H9 (cell line): ENCODE data around the gene SLC13A4. TPM values are rescaled to one million over a fixed set of nuclear protein-coding genes. Genes with fewer than 3 reads are reported as not detected.

Experiments used
- DNase-seq: peaks from one replicate; pipeline ENCODE4 v3.0.0-alpha.2; 2017
- H2AFZ ChIP-seq: one replicate; pipeline ENCODE4 v1.6.1; 2013; ENCODE audit warnings: mild to moderate bottlenecking, low read length, control low read depth, moderate library complexity
- H2AK5ac ChIP-seq: 2 replicates; pipeline ENCODE4 v1.6.1; 2013; ENCODE audit warnings: low read length, control low read depth, mixed read lengths; ENCODE audit not compliant: insufficient read length
- H2BK120ac ChIP-seq: one replicate; pipeline ENCODE4 v1.6.1; 2013; ENCODE audit warnings: low read depth, mild to moderate bottlenecking, low read length, control low read depth, inconsistent platforms; ENCODE audit not compliant: poor library complexity, severe bottlenecking
- H2BK12ac ChIP-seq: 2 replicates; pipeline ENCODE4 v1.6.1; 2013; ENCODE audit warnings: low read length, control low read depth, mixed read lengths, low read depth; ENCODE audit not compliant: insufficient read length
- H2BK15ac ChIP-seq: 2 replicates; pipeline ENCODE4 v1.6.1; 2013; ENCODE audit warnings: low read depth, low read length, control low read depth
- H2BK20ac ChIP-seq: one replicate; pipeline ENCODE4 v1.6.1; 2013; ENCODE audit warnings: low read depth, mild to moderate bottlenecking, low read length, control low read depth, inconsistent platforms; ENCODE audit not compliant: poor library complexity, severe bottlenecking
- H2BK5ac ChIP-seq: 2 replicates; pipeline ENCODE4 v1.6.1; 2013; ENCODE audit warnings: low read length, control low read depth, mixed read lengths; ENCODE audit not compliant: insufficient read length
- H3K14ac ChIP-seq: 2 replicates; pipeline ENCODE4 v1.6.1; 2013; ENCODE audit warnings: low read length, control low read depth; ENCODE audit not compliant: insufficient read depth
- H3K18ac ChIP-seq: 2 replicates; pipeline ENCODE4 v1.6.1; 2013; ENCODE audit warnings: low read depth, mild to moderate bottlenecking, mixed read lengths, low read length, control low read depth; ENCODE audit not compliant: insufficient read length
- H3K23ac ChIP-seq: 2 replicates; pipeline ENCODE4 v1.6.1; 2013; ENCODE audit warnings: low read length, control low read depth, mixed read lengths, low read depth; ENCODE audit not compliant: insufficient read length
- H3K23me2 ChIP-seq: 2 replicates; pipeline ENCODE4 v1.6.1; 2013; ENCODE audit warnings: low read depth, mild to moderate bottlenecking, mixed read lengths, low read length, control low read depth; ENCODE audit not compliant: insufficient read length, poor library complexity, severe bottlenecking
- H3K27ac ChIP-seq: 2 replicates; pipeline ENCODE4 v1.5.1; 2013; ENCODE audit warnings: low read length, control low read depth, mixed read lengths, low read depth; ENCODE audit not compliant: insufficient read length
- H3K27me3 ChIP-seq: 2 replicates; pipeline ENCODE4 v1.6.1; 2013; ENCODE audit warnings: low read length, control low read depth, inconsistent platforms; ENCODE audit not compliant: insufficient read depth
- H3K4ac ChIP-seq: 2 replicates; pipeline ENCODE4 v1.6.1; 2013; ENCODE audit warnings: low read depth, mild to moderate bottlenecking, control low read depth, inconsistent platforms, low read length, moderate library complexity
- H3K4me1 ChIP-seq: 2 replicates; pipeline ENCODE4 v1.6.1; 2013; ENCODE audit warnings: low read length, control low read depth, inconsistent platforms; ENCODE audit not compliant: insufficient read depth
- H3K4me2 ChIP-seq: 2 replicates; pipeline ENCODE4 v1.6.1; 2013; ENCODE audit warnings: low read length, control low read depth, mixed read lengths; ENCODE audit not compliant: insufficient read length, insufficient read depth
- H3K56ac ChIP-seq: 2 replicates; pipeline ENCODE4 v1.6.1; 2013; ENCODE audit warnings: low read depth, mild to moderate bottlenecking, mixed read lengths, low read length, control low read depth; ENCODE audit not compliant: insufficient read length
- H3K79me1 ChIP-seq: 2 replicates; pipeline ENCODE4 v1.6.1; 2013; ENCODE audit warnings: low read depth, mild to moderate bottlenecking, moderate library complexity, low read length, control low read depth, inconsistent platforms; ENCODE audit not compliant: insufficient read depth, poor library complexity, severe bottlenecking
- H3K79me2 ChIP-seq: 2 replicates; pipeline ENCODE4 v1.6.1; 2013; ENCODE audit warnings: low read length, control low read depth, inconsistent platforms; ENCODE audit not compliant: insufficient read depth
- H3K9ac ChIP-seq: 2 replicates; pipeline ENCODE4 v1.6.1; 2013; ENCODE audit warnings: low read length, control low read depth, mixed read lengths; ENCODE audit not compliant: insufficient read length; ENCODE audit errors: extremely low read depth
- H3K9me3 ChIP-seq: one replicate; pipeline ENCODE4 v1.6.1; 2013; ENCODE audit warnings: low read depth, low read length, inconsistent platforms; ENCODE audit not compliant: control insufficient read depth
- H3T11ph ChIP-seq: one replicate; pipeline ENCODE4 v1.6.1; 2013; ENCODE audit warnings: mild to moderate bottlenecking, low read length, control low read depth, inconsistent platforms
- H4K20me1 ChIP-seq: one replicate; pipeline ENCODE4 v1.6.1; 2013; ENCODE audit not compliant: control insufficient read depth, insufficient read length, insufficient read depth
- H4K5ac ChIP-seq: 2 replicates; pipeline ENCODE4 v1.6.1; 2013; ENCODE audit warnings: low read depth, mild to moderate bottlenecking, mixed read lengths, low read length, control low read depth; ENCODE audit not compliant: insufficient read length
- H4K8ac ChIP-seq: replicated peaks from 2 replicates; pipeline ENCODE4 v1.6.1; 2013; ENCODE audit warnings: low read length, control low read depth, mixed read lengths, low read depth; ENCODE audit not compliant: insufficient read length
- H4K91ac ChIP-seq: 2 replicates; pipeline ENCODE4 v1.6.1; 2013; ENCODE audit warnings: low read depth, mild to moderate bottlenecking, moderate library complexity, mixed read lengths, low read length, control low read depth; ENCODE audit not compliant: insufficient read length
- H3K27ac Mint-ChIP-seq, 3 experiments: 2 replicates in 2 of 3; 3 replicates in 1 of 3; pipeline ENCODE4 v1.8.0; 2020 to 2021; ENCODE audit warnings: mixed read lengths in 3 of 3, mild to moderate bottlenecking in 1 of 3, moderate library complexity in 1 of 3
- H3K27me3 Mint-ChIP-seq: 2 replicates; pipeline ENCODE4 v1.8.0; 2021; ENCODE audit warnings: low read depth, mild to moderate bottlenecking, moderate library complexity, mixed read lengths
- H3K36me3 Mint-ChIP-seq, 3 experiments: 2 replicates in 2 of 3; 3 replicates in 1 of 3; pipeline ENCODE4 v1.8.0; 2020 to 2021; ENCODE audit warnings: low read depth in 3 of 3, mixed read lengths in 3 of 3; ENCODE audit not compliant: insufficient read depth in 1 of 3
- H3K4me1 Mint-ChIP-seq, 2 experiments: 2 replicates each; pipeline ENCODE4 v1.8.0; 2020; ENCODE audit warnings: mixed read lengths in 2 of 2
- H3K4me3 Mint-ChIP-seq, 2 experiments: 2 replicates in 1 of 2; 3 replicates in 1 of 2; pipeline ENCODE4 v1.8.0; 2020 to 2021; ENCODE audit warnings: mild to moderate bottlenecking in 2 of 2, mixed read lengths in 2 of 2, moderate library complexity in 1 of 2
- H3K9me3 Mint-ChIP-seq, 2 experiments: 2 replicates in 1 of 2; 3 replicates in 1 of 2; pipeline ENCODE4 v1.8.0; 2020; ENCODE audit warnings: mild to moderate bottlenecking in 2 of 2, mixed read lengths in 2 of 2, moderate library complexity in 1 of 2
- WGBS: extraction: QIAGEN DNeasy Blood & Tissue Kit; methylation state at CpG from one replicate; pipeline ENCODE4 v1.1.7; 2013; ENCODE audit warnings: missing lambda C conversion rate, low lambda C conversion rate, mixed read lengths; ENCODE audit not compliant: insufficient read length; ENCODE audit errors: extremely low coverage; 5-methylcytosine and 5-hydroxymethylcytosine counted together
- total RNA-seq: library from RNA; stranded (reverse); gene quantifications from 2 replicates; pipeline ENCODE4 v1.2.1, GENCODE V29; 2021
- TF ChIP-seq, protein P1 (sequence below): fragments of 200-600 bp; sonication (generic); conservative IDR thresholded peaks from 3 replicates; pipeline ENCODE4 v1.8.0; 2021; ENCODE audit warnings: antibody characterized with exemption, mild to moderate bottlenecking

Gene SLC13A4
- total RNA-seq, 1 experiment from 2014 or later, result 3.5 TPM

DNA sequence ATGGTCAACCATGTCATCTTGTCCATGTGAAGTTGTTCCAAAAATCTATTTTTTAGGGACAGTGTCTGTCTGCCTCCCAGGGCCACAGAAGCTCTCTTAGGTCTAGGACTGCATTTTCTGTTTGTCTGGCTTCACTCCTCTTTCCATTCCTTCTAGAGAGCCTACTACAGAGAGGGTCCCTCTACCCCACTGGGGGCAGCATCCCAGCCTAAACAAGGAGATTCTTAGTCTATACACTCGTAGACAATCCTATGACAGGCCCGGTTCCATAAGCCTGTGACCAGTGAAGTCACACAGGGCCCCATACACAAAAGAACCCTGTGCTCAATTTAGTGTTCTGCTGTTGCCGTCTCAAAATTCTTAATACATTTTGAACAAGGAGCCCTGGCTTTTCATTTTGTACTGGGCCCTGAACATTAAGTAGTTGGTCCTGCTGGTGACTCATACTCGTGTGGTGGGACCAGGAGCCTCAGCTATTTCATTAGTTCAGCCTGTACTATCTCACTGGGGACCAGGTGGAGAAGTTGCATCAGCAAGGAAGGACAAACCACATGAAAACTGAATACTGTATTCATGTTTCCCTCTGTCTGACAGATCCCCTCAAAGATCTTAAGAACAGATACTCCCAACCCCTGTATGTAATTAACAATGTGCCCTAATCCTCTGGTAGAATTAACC, 44.1 kb upstream of the SLC13A4 start:
- Histone ChIP-seq H2BK120ac (no peak overlapping the region), H3K27ac (no peak overlapping the region), H3K4me2 (no peak overlapping the region), H4K20me1 (no peaks in the 10 kb centered on the region), H3T11ph (no peak overlapping the region), H2BK15ac (no peak overlapping the region), H3K27me3 (0 out of 2 replicates have a peak, but pooled peaks cover 2% of the 10 kb centered on the region), H3K79me1 (no peaks in the 10 kb centered on the region), H3K18ac (no peak overlapping the region), H3K56ac (no peak overlapping the region), H4K91ac (no peak overlapping the region), H3K4me1 (peaks cover 3% of the 10 kb centered on the region; the same call in 1 of the 2 replicates), H3K9ac (no peak overlapping the region), H3K23ac (no peak overlapping the region), H4K8ac (no peak overlapping the region), H2BK20ac (no peak overlapping the region), H3K14ac (no peak overlapping the region), H3K9me3 (no peaks in the 10 kb centered on the region), H2AK5ac (no peak overlapping the region), H4K5ac (no peak overlapping the region), H3K23me2 (no peaks in the 10 kb centered on the region), H2BK12ac (no peak overlapping the region), H3K79me2 (no peaks in the 10 kb centered on the region), H3K4ac (no peak overlapping the region), H2AFZ (no peak overlapping the region), H2BK5ac (no peak overlapping the region)
- H3K4me1 Mint-ChIP-seq, result peaks cover 34 to 47% of the 10 kb centered on the region in 2 experiments
- no peak overlapping the region for H3K27ac Mint-ChIP-seq
- H3K4me3 Mint-ChIP-seq, result no peak overlapping the region
- DNase-seq, result no peak
- peaks cover 1 to 2% of the 10 kb centered on the region in 2 experiments; a peak in 1 of 5 replicates for H3K9me3 Mint-ChIP-seq
- TF ChIP-seq, protein P1, sequence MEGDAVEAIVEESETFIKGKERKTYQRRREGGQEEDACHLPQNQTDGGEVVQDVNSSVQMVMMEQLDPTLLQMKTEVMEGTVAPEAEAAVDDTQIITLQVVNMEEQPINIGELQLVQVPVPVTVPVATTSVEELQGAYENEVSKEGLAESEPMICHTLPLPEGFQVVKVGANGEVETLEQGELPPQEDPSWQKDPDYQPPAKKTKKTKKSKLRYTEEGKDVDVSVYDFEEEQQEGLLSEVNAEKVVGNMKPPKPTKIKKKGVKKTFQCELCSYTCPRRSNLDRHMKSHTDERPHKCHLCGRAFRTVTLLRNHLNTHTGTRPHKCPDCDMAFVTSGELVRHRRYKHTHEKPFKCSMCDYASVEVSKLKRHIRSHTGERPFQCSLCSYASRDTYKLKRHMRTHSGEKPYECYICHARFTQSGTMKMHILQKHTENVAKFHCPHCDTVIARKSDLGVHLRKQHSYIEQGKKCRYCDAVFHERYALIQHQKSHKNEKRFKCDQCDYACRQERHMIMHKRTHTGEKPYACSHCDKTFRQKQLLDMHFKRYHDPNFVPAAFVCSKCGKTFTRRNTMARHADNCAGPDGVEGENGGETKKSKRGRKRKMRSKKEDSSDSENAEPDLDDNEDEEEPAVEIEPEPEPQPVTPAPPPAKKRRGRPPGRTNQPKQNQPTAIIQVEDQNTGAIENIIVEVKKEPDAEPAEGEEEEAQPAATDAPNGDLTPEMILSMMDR, result no peak
- no peaks in the 10 kb centered on the region for H3K27me3 Mint-ChIP-seq
- no CpG with 5 or more reads among the region's 4 CpGs for WGBS
- H3K36me3 Mint-ChIP-seq, result no peaks in the 10 kb centered on the region
